ENCODE results near the gene TMEM129.

- TF ChIP-seq CTCF (conservative IDR thresholded peaks at IDR 0.05; ENCODE audit: low read length), result no peak
- TF ChIP-seq EZH2phosphoT487 (IDR thresholded peaks at IDR 0.05; ENCODE audit: borderline replicate concordance, low read depth, low read length), result no peak
Measured at GRCh38 chr4:1674682-1675081, 46.4 kb downstream of the TMEM129 start.

Measured in OCI-LY7 (cell line).